ENCODE results near the gene LBH. TPM values are rescaled to one million over a fixed set of nuclear protein-coding genes. Genes with fewer than 3 reads are reported as not detected.

LBH gene
- polyA plus RNA-seq, 1 of the 3 experiments (the other 2 are of a cell fraction): 22.8 TPM

DNA sequence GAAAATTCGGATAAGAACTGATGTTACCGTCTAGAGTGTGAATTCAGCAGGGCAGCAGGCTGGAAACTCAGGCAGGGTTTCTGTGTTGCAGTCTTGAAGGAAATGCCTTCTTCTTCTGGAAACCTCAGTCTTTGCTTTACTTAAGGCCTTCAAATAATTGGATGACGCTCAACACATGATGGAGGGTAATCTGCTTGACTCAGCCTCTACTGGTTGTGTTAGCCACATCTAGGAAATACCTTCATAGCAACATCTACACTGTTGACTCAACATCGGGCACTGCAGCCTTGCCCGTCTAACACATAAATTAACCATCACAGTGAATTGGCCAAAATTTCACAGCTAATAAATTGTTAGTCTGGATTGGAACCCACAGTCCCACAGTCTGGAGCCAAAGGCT, 47.3 kb upstream of the LBH start:
- Histone ChIP-seq H3K9ac (no peak overlapping the region), H3K4me3 (ENCODE audit: low read depth in 2 of 2, low read length in 1 of 2) (no peak overlapping the region), H3K27me3 (ENCODE audit: insufficient read depth) (peaks cover 12% of the 10 kb centered on the region; the same call in 1 of the 2 replicates), H3K4me2 (no peak overlapping the region), H2AFZ (ENCODE audit: low read depth) (no peak overlapping the region), H3K9me3 (no peaks in the 10 kb centered on the region), H3K27ac (ENCODE audit: low read depth in 2 of 2, low read length in 1 of 2) (no peak overlapping the region), H3K79me2 (ENCODE audit: insufficient read depth) (no peaks in the 10 kb centered on the region), H4K20me1 (ENCODE audit: insufficient read depth) (no peaks in the 10 kb centered on the region), H3K36me3 (replicated peaks in 1 of 2; ENCODE audit: control insufficient read depth in 1 of 2, insufficient read depth in 2 of 2, low read length in 1 of 2) (no peaks in the 10 kb centered on the region), H3F3A (replicated peaks; ENCODE audit: insufficient read depth) (no peaks in the 10 kb centered on the region), H3K9me2 (no peaks in the 10 kb centered on the region), H3K4me1 (ENCODE audit: control insufficient read depth in 1 of 2, insufficient read depth in 2 of 2, low read depth in 1 of 2, low read length in 1 of 2) (no peaks in the 10 kb centered on the region)
- CTCF ChIA-PET: interaction anchor here (1.2 to 2.3 kb wide), 3 partner anchors 19 to 45 kb away, joined by 3 to 11 read pairs (median 5); no protein-coding TSS in a partner anchor
- 79% methylated on average over 5 of the region's 5 CpGs for WGBS (ENCODE audit: low lambda C conversion rate)
- POLR2A ChIA-PET: interaction anchor here (0.6 kb wide), 1 partner anchor 521 kb away, joined by 4 read pairs; no protein-coding TSS in a partner anchor
- no peak for DNase-seq
- no peak for TF ChIP-seq YY1 (IDR thresholded peaks at IDR 0.05; ENCODE audit: low read depth)
- no peak for TF ChIP-seq SMC3 (IDR thresholded peaks at IDR 0.05; ENCODE audit: low read depth, low read length)
- TF ChIP-seq EP300 (IDR thresholded peaks at IDR 0.05; ENCODE audit: borderline replicate concordance in 1 of 2, low read depth in 1 of 2, low read length in 1 of 2): no peak
- no peak for TF ChIP-seq JUND (IDR thresholded peaks at IDR 0.05)
- no peak for TF ChIP-seq NRF1 (IDR thresholded peaks at IDR 0.05; ENCODE audit: low read depth, low read length)
- TF ChIP-seq FOXJ3 (CRISPR knock-in tag; IDR thresholded peaks at IDR 0.05): no peak
- no peak for TF ChIP-seq POLR2AphosphoS5 (IDR thresholded peaks at IDR 0.05; ENCODE audit: low read depth, low read length)
- no peak for TF ChIP-seq CHD2 (IDR thresholded peaks at IDR 0.05; ENCODE audit: low read length, partially characterized antibody)
- TF ChIP-seq FOSL2 (IDR thresholded peaks at IDR 0.05; ENCODE audit: borderline replicate concordance, low read depth): no peak
- no peak for TF ChIP-seq USF1 (IDR thresholded peaks at IDR 0.05; ENCODE audit: borderline replicate concordance, low read depth)
- TF ChIP-seq MEF2A (IDR thresholded peaks at IDR 0.05; ENCODE audit: borderline replicate concordance, low read depth): no peak
- no peak for TF ChIP-seq ZBTB33 (IDR thresholded peaks at IDR 0.05; ENCODE audit: borderline replicate concordance, low read depth)
- no peak for TF ChIP-seq REST (IDR thresholded peaks at IDR 0.05; ENCODE audit: low read depth, low read length)
- TF ChIP-seq TCF12 (IDR thresholded peaks at IDR 0.05): no peak
- no peak for TF ChIP-seq GATA2 (CRISPR knock-in tag; IDR thresholded peaks at IDR 0.05)

All from SK-N-SH (cell line).